Neural progenitor cell (in vitro differentiated cells): ENCODE results near the gene VSX2.

Experiments used
- EZH2 ChIP-seq: fragments of 200-600 bp; sonication (generic); IDR thresholded peaks from 2 replicates; pipeline ENCODE4 v1.6.1; 2017; ENCODE audit warnings: antibody characterized with exemption, mild to moderate bottlenecking, moderate library complexity
- EZH2phosphoT487 ChIP-seq: fragments of 200-600 bp; sonication (generic); IDR thresholded peaks from 2 replicates; pipeline ENCODE4 v1.6.1; 2017; ENCODE audit warnings: antibody characterized with exemption
- TF ChIP-seq, protein P1 (sequence below): fragments of 200-600 bp; sonication (generic); IDR thresholded peaks from 2 replicates; pipeline ENCODE4 v1.5.1; 2017; ENCODE audit warnings: antibody characterized with exemption, mild to moderate bottlenecking

DNA sequence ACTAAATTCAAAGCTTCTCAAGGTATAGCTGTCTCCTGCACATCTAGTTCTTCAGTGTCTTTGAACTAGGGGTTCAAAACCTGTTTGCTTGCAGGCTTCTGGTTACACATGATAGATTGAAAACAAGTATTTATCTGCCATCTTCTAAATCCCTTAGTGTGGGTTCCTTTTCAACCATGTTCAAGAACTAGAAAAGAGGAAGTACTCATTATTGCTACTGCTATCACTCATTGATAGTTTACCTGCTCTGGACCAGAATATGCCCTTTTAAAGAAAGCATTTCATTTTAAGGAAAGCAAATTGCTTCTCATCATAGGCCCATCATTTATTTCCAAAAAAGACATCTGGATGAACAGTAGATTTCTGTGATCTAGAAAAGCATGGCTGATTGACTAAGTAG is 37.1 kb upstream of the VSX2 start:
- TF ChIP-seq, protein P1, sequence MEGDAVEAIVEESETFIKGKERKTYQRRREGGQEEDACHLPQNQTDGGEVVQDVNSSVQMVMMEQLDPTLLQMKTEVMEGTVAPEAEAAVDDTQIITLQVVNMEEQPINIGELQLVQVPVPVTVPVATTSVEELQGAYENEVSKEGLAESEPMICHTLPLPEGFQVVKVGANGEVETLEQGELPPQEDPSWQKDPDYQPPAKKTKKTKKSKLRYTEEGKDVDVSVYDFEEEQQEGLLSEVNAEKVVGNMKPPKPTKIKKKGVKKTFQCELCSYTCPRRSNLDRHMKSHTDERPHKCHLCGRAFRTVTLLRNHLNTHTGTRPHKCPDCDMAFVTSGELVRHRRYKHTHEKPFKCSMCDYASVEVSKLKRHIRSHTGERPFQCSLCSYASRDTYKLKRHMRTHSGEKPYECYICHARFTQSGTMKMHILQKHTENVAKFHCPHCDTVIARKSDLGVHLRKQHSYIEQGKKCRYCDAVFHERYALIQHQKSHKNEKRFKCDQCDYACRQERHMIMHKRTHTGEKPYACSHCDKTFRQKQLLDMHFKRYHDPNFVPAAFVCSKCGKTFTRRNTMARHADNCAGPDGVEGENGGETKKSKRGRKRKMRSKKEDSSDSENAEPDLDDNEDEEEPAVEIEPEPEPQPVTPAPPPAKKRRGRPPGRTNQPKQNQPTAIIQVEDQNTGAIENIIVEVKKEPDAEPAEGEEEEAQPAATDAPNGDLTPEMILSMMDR, result no peak
- TF ChIP-seq EZH2phosphoT487 (no peak), EZH2 (no peak)
